Caco-2 (cell line): Measurements from ENCODE around the gene TDRD5. TPM values are rescaled to one million over a fixed set of nuclear protein-coding genes. Genes with fewer than 3 reads are reported as not detected.
A peak's percentile ranks its signal among the peaks of the same experiment; 100 is the strongest.

Experiments used
- BruUV-seq: library from RNA; stranded (reverse); fragments of 400-500 nt; replicated peaks from 2 replicates; lab custom pipeline; 2021; lab: Mats Ljungman, UMichigan
- CTCF ChIA-PET: fragments of 300-600 bp; sonication (Branson Sonifier 250); formaldehyde crosslinking; loops from one replicate; lab custom pipeline; 2022; ENCODE audit warnings: antibody characterized with exemption; lab: Charles Lee
- POLR2A ChIA-PET: fragments of 300-600 bp; sonication (Branson Sonifier 250); formaldehyde crosslinking; loops from one replicate; lab custom pipeline; 2022; ENCODE audit warnings: antibody characterized with exemption; lab: Charles Lee
- DNase-seq, 2 experiments: peaks; one replicate each; pipeline versions ENCODE4 v3.0.0 to v3.0.0-alpha.2; 2020 to 2022
- H3K27me3 ChIP-seq: replicated peaks from 2 replicates; pipeline ENCODE4 v1.6.0; 2011; ENCODE audit warnings: low read length; ENCODE audit not compliant: control insufficient read depth, insufficient read depth
- H3K36me3 ChIP-seq: 2 replicates; pipeline ENCODE4 v1.5.1; 2011; ENCODE audit warnings: low read length; ENCODE audit not compliant: control insufficient read depth, insufficient read depth
- H3K4me1 ChIP-seq: fragments of 250-450 bp; sonication (Bioruptor Pico); 2 replicates; pipeline ENCODE4 v1.5.1; 2020; ENCODE audit warnings: mild to moderate bottlenecking
- H3K4me3 ChIP-seq: 2 replicates; pipeline ENCODE4 v1.5.1; 2011; ENCODE audit warnings: low read depth, mild to moderate bottlenecking, control low read depth, low read length
- H3K9me3 ChIP-seq: fragments of 250-450 bp; sonication (Bioruptor Pico); 2 replicates; pipeline ENCODE4 v1.5.1; 2020; ENCODE audit warnings: mild to moderate bottlenecking, moderate library complexity
- H3K27ac Mint-ChIP-seq: one replicate; pipeline ENCODE4 v1.8.0; 2022; ENCODE audit warnings: mixed read lengths; ENCODE audit not compliant: unreplicated experiment
- H3K27me3 Mint-ChIP-seq: one replicate; pipeline ENCODE4 v1.8.0; 2022; ENCODE audit warnings: mixed read lengths; ENCODE audit not compliant: insufficient read depth, unreplicated experiment
- H3K36me3 Mint-ChIP-seq: one replicate; pipeline ENCODE4 v1.8.0; 2022; ENCODE audit warnings: mild to moderate bottlenecking, mixed read lengths; ENCODE audit not compliant: insufficient read depth, unreplicated experiment
- H3K4me1 Mint-ChIP-seq: one replicate; pipeline ENCODE4 v1.8.0; 2022; ENCODE audit warnings: low read depth, mixed read lengths; ENCODE audit not compliant: unreplicated experiment
- H3K4me3 Mint-ChIP-seq: one replicate; pipeline ENCODE4 v1.8.0; 2022; ENCODE audit warnings: mild to moderate bottlenecking, moderate library complexity, mixed read lengths; ENCODE audit not compliant: unreplicated experiment
- H3K9me3 Mint-ChIP-seq: one replicate; pipeline ENCODE4 v1.8.0; 2022; ENCODE audit warnings: mixed read lengths; ENCODE audit not compliant: unreplicated experiment
- intact Hi-C: fragments of 100-400 bp; cut with micrococcal nuclease; formaldehyde crosslinking; loops from one replicate; pipeline ENCODE4 v1.10.0; 2022; ENCODE audit not compliant: unreplicated experiment
- total RNA-seq: library from RNA; stranded (reverse); gene quantifications from 2 replicates; pipeline ENCODE4 v1.2.3, GENCODE V29; 2022
- TF ChIP-seq, protein P1 (sequence below), 2 experiments: fragments of 200-600 bp in 1 of 2; IDR thresholded peaks; 1 replicate in 1 of 2; 2 replicates in 1 of 2; pipeline versions ENCODE4 v1.5.1 to v1.8.0; 2011 to 2022; ENCODE audit warnings: antibody characterized with exemption in 1 of 2, control low read depth in 1 of 2, inconsistent platforms in 1 of 2, low read depth in 1 of 2, low read length in 1 of 2, mild to moderate bottlenecking in 1 of 2, moderate library complexity in 1 of 2; ENCODE audit not compliant: insufficient read depth in 1 of 2, severe bottlenecking in 1 of 2, unreplicated experiment in 1 of 2

The TDRD5 gene
- total RNA-seq, 1 experiment from 2014 or later, result 0.52 TPM

DNA sequence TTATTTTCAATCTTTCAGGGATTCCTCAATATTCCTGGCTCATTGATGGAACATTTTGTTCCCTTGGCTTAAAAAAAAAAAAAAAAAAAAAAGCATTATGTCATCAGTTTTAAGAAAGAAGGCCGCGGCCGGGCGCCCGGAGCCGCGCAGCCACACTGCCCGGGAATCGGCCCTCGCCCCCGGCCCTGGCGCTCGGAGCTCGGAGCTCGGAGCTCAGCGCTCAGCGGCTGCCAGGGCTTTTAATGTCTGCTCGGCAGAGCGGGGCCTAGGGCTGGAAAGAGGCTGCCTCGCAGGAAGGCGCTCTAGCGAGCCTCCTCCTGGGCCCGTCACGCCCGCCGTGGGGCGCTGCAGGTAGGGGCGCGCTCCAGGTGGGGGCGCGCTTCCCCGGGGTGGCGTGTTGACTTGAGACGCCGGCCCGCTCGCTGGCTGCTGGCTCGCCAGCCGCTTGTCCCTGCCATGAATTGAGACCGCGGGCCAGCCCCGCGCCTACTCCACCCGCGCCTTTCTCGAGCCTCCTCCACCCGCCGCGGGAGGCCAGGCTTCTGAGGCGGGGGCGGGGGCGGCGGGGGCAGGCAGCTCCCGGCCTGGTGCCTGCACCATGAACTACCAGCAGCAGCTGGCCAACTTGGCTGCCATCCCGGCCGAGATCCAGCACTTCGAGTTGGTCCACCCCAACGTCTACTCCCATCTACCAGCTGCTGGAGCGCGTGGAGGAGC is 5.4 kb upstream of the TDRD5 start:
- H3K4me1 ChIP-seq, result no peaks in the 10 kb centered on the region
- Mint-ChIP-seq H3K9me3 (no peaks in the 10 kb centered on the region), H3K27me3 (peaks cover 10% of the 10 kb centered on the region), H3K27ac (no peak overlapping the region), H3K4me1 (no peaks in the 10 kb centered on the region), H3K36me3 (no peaks in the 10 kb centered on the region), H3K4me3 (no peak overlapping the region)
- DNase-seq, result peak in 1 of 2 experiments; percentile 34
- POLR2A ChIA-PET, result no interaction called here
- no peaks in the 10 kb centered on the region for H3K9me3 ChIP-seq
- H3K27me3 ChIP-seq, result no peaks in the 10 kb centered on the region
- TF ChIP-seq, protein P1, sequence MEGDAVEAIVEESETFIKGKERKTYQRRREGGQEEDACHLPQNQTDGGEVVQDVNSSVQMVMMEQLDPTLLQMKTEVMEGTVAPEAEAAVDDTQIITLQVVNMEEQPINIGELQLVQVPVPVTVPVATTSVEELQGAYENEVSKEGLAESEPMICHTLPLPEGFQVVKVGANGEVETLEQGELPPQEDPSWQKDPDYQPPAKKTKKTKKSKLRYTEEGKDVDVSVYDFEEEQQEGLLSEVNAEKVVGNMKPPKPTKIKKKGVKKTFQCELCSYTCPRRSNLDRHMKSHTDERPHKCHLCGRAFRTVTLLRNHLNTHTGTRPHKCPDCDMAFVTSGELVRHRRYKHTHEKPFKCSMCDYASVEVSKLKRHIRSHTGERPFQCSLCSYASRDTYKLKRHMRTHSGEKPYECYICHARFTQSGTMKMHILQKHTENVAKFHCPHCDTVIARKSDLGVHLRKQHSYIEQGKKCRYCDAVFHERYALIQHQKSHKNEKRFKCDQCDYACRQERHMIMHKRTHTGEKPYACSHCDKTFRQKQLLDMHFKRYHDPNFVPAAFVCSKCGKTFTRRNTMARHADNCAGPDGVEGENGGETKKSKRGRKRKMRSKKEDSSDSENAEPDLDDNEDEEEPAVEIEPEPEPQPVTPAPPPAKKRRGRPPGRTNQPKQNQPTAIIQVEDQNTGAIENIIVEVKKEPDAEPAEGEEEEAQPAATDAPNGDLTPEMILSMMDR (IDR thresholded peaks at IDR 0.05; ENCODE audit: insufficient read depth in 1 of 2, low read depth in 1 of 2, low read length in 1 of 2, severe bottlenecking in 1 of 2, unreplicated experiment in 1 of 2), result peak; percentile 35 to 37
- intact Hi-C loops, result no loop called here
- no peak overlapping the region; the same call in 1 of the 2 replicates for H3K4me3 ChIP-seq
- H3K36me3 ChIP-seq, result no peaks in the 10 kb centered on the region
- CTCF ChIA-PET, result no interaction called here
- BruUV-seq, result no TSS peak

GRCh38 chr1:179587336-179587735 is 4.3 kb upstream of the TDRD5 start:
- peaks cover 10% of the 10 kb centered on the region for H3K27me3 Mint-ChIP-seq
- no peak for DNase-seq
- Histone ChIP-seq H3K9me3 (no peaks in the 10 kb centered on the region), H3K4me3 (no peak overlapping the region), H3K36me3 (no peaks in the 10 kb centered on the region), H3K4me1 (no peaks in the 10 kb centered on the region), H3K27me3 (no peaks in the 10 kb centered on the region)
- H3K27ac Mint-ChIP-seq, result no peak overlapping the region
- H3K9me3 Mint-ChIP-seq, result no peaks in the 10 kb centered on the region
- TF ChIP-seq, protein P1 (IDR thresholded peaks at IDR 0.05; ENCODE audit: insufficient read depth in 1 of 2, low read depth in 1 of 2, low read length in 1 of 2, severe bottlenecking in 1 of 2, unreplicated experiment in 1 of 2), result no peak
- CTCF ChIA-PET, result no interaction called here
- H3K36me3 Mint-ChIP-seq, result no peaks in the 10 kb centered on the region
- H3K4me3 Mint-ChIP-seq, result no peak overlapping the region
- POLR2A ChIA-PET, result no interaction called here
- no TSS peak for BruUV-seq
- no peaks in the 10 kb centered on the region for H3K4me1 Mint-ChIP-seq
- intact Hi-C loops, result no loop called here

DNA sequence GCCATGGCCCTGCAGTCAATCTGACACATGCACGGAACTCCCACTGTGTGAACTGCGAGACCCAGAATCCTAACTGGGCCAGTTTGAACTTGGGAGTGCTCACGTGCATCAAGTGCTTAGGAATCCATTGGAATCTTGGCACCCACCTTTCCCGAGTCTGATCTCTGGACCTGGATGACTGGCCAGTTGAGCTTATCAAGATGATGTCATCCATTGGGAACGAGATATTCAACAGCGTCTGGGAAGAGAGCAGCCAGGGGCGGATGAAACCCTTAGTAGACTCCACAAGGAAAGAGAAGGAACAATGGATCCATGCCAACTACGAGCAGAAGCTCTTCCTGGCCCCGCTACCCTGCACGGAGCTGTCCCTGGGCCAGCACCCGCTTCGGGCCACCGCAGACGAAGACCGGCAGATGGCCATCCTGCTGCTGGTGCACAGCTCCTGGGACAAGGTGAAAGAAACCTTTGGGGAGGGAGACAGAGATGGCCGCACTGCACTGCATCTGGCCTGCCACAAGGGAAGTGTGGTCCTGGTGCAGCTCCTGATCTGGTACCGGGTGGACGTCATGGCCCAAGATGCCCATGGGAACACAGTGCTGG is 3.1 kb upstream of the TDRD5 start:
- no peaks in the 10 kb centered on the region for H3K36me3 Mint-ChIP-seq
- no peaks in the 10 kb centered on the region for H3K36me3 ChIP-seq
- BruUV-seq, result no TSS peak
- no peaks in the 10 kb centered on the region for H3K9me3 Mint-ChIP-seq
- no peak for DNase-seq
- ChIA-PET CTCF (no interaction called here), POLR2A (no interaction called here)
- H3K27me3 ChIP-seq, result no peaks in the 10 kb centered on the region
- TF ChIP-seq, protein P1 (IDR thresholded peaks at IDR 0.05; ENCODE audit: insufficient read depth in 1 of 2, low read depth in 1 of 2, low read length in 1 of 2, severe bottlenecking in 1 of 2, unreplicated experiment in 1 of 2), result no peak
- H3K9me3 ChIP-seq, result no peaks in the 10 kb centered on the region
- no peak overlapping the region for H3K4me3 ChIP-seq
- H3K4me3 Mint-ChIP-seq, result no peak overlapping the region
- no peaks in the 10 kb centered on the region for H3K4me1 Mint-ChIP-seq
- intact Hi-C loops, result no loop called here
- no peak overlapping the region for H3K27ac Mint-ChIP-seq
- peaks cover 9% of the 10 kb centered on the region for H3K27me3 Mint-ChIP-seq
- H3K4me1 ChIP-seq, result no peaks in the 10 kb centered on the region
